DOHH2 (cell line): ENCODE data around the gene PGS1.

ENCODE experiments used
- H3F3A ChIP-seq: fragments of 200-600 bp; sonication (generic), shearing (Covaris generic); 2 replicates; pipeline ENCODE4 v1.6.0; 2016; ENCODE audit warnings: antibody characterized with exemption, mild to moderate bottlenecking; ENCODE audit not compliant: control insufficient read depth, insufficient read depth
- H3K27ac ChIP-seq: fragments of 200-600 bp; sonication (generic); 2 replicates; pipeline ENCODE4 v1.5.1; 2014; ENCODE audit warnings: low read depth, mild to moderate bottlenecking, low read length, moderate library complexity
- H3K27me3 ChIP-seq: fragments of 200-600 bp; sonication (generic); 2 replicates; pipeline ENCODE4 v1.6.1; 2014; ENCODE audit warnings: mild to moderate bottlenecking, low read length, mixed read lengths; ENCODE audit not compliant: control insufficient read depth
- H3K36me3 ChIP-seq: fragments of 200-600 bp; sonication (generic); 2 replicates; pipeline ENCODE4 v1.6.1; 2014; ENCODE audit warnings: mild to moderate bottlenecking, low read length, moderate library complexity, mixed read lengths; ENCODE audit not compliant: control insufficient read depth
- H3K4me1 ChIP-seq: fragments of 200-600 bp; sonication (generic); 2 replicates; pipeline ENCODE4 v1.6.1; 2014; ENCODE audit warnings: mild to moderate bottlenecking, low read length, mixed read lengths; ENCODE audit not compliant: control insufficient read depth
- H3K4me2 ChIP-seq: fragments of 200-600 bp; sonication (generic); 2 replicates; pipeline ENCODE4 v1.6.0; 2014; ENCODE audit warnings: mild to moderate bottlenecking, low read length, moderate library complexity
- H3K4me3 ChIP-seq: fragments of 200-600 bp; sonication (generic); 2 replicates; pipeline ENCODE4 v1.5.1; 2014; ENCODE audit warnings: mild to moderate bottlenecking, low read length, mixed read lengths
- H3K79me2 ChIP-seq: fragments of 200-600 bp; sonication (generic); 2 replicates; pipeline ENCODE4 v1.6.1; 2014; ENCODE audit warnings: mild to moderate bottlenecking, low read length, mixed read lengths; ENCODE audit not compliant: control insufficient read depth
- H3K9me2 ChIP-seq: fragments of 200-600 bp; sonication (generic); replicated peaks from 2 replicates; pipeline ENCODE4 v1.6.1; 2014; ENCODE audit warnings: mild to moderate bottlenecking, low read length, mixed read lengths; ENCODE audit not compliant: control insufficient read depth
- H3K9me3 ChIP-seq: fragments of 200-600 bp; sonication (generic); 2 replicates; pipeline ENCODE4 v1.6.1; 2014; ENCODE audit warnings: antibody characterized with exemption, low read length, mixed read lengths; ENCODE audit not compliant: control insufficient read depth, insufficient read depth
- H4K20me1 ChIP-seq: fragments of 200-600 bp; sonication (generic); 2 replicates; pipeline ENCODE4 v1.6.0; 2014; ENCODE audit warnings: low read depth, mild to moderate bottlenecking, antibody characterized with exemption, low read length, moderate library complexity; ENCODE audit not compliant: control insufficient read depth, insufficient read depth
- EZH2phosphoT487 ChIP-seq: fragments of 200-600 bp; sonication (generic); IDR thresholded peaks from 2 replicates; pipeline ENCODE4 v1.6.1; 2017; ENCODE audit warnings: borderline replicate concordance, mild to moderate bottlenecking, antibody characterized with exemption, low read length, moderate library complexity, mixed read lengths
- TF ChIP-seq, protein P1 (sequence below): fragments of 200-600 bp; sonication (generic); IDR thresholded peaks from one replicate; pipeline ENCODE4 v1.5.1; 2014; ENCODE audit warnings: antibody characterized with exemption, mild to moderate bottlenecking, low read depth, low read length; ENCODE audit not compliant: poor library complexity, severe bottlenecking

Gene PGS1

DNA sequence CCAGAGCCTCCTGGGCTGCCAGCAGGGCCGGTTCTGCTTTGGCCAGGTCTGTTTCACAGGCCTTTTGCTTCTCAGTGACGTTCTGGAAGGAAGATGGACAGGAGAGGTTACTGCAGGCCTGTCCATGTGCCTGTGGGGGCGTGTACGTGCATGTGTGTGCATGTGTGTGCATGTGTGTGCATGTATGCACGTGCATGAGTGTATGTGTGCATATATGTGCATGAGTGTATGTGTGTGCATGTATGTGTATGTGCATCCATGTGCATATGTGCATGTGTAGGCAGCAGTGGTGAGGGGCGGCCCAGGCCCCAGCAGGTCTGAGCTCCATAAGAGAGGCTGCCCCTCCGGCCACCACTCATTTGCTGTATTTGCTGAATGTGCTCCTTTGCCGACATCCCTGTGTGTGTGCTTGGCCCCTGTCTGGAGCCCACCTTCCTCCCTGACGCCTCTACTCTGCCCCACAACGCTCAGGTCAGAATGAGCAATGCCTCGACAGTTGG is 81.8 kb downstream of the PGS1 start:
- Histone ChIP-seq H3K79me2 (no peaks in the 10 kb centered on the region), H3F3A (no peaks in the 10 kb centered on the region), H3K4me2 (no peak overlapping the region), H3K27ac (no peak overlapping the region), H3K36me3 (no peaks in the 10 kb centered on the region), H3K4me3 (no peak overlapping the region), H3K9me3 (no peaks in the 10 kb centered on the region), H4K20me1 (no peaks in the 10 kb centered on the region), H3K9me2 (no peaks in the 10 kb centered on the region), H3K27me3 (no peaks in the 10 kb centered on the region), H3K4me1 (no peaks in the 10 kb centered on the region)
- TF ChIP-seq, protein P1, sequence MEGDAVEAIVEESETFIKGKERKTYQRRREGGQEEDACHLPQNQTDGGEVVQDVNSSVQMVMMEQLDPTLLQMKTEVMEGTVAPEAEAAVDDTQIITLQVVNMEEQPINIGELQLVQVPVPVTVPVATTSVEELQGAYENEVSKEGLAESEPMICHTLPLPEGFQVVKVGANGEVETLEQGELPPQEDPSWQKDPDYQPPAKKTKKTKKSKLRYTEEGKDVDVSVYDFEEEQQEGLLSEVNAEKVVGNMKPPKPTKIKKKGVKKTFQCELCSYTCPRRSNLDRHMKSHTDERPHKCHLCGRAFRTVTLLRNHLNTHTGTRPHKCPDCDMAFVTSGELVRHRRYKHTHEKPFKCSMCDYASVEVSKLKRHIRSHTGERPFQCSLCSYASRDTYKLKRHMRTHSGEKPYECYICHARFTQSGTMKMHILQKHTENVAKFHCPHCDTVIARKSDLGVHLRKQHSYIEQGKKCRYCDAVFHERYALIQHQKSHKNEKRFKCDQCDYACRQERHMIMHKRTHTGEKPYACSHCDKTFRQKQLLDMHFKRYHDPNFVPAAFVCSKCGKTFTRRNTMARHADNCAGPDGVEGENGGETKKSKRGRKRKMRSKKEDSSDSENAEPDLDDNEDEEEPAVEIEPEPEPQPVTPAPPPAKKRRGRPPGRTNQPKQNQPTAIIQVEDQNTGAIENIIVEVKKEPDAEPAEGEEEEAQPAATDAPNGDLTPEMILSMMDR = no peak
- no peak for TF ChIP-seq EZH2phosphoT487

DNA sequence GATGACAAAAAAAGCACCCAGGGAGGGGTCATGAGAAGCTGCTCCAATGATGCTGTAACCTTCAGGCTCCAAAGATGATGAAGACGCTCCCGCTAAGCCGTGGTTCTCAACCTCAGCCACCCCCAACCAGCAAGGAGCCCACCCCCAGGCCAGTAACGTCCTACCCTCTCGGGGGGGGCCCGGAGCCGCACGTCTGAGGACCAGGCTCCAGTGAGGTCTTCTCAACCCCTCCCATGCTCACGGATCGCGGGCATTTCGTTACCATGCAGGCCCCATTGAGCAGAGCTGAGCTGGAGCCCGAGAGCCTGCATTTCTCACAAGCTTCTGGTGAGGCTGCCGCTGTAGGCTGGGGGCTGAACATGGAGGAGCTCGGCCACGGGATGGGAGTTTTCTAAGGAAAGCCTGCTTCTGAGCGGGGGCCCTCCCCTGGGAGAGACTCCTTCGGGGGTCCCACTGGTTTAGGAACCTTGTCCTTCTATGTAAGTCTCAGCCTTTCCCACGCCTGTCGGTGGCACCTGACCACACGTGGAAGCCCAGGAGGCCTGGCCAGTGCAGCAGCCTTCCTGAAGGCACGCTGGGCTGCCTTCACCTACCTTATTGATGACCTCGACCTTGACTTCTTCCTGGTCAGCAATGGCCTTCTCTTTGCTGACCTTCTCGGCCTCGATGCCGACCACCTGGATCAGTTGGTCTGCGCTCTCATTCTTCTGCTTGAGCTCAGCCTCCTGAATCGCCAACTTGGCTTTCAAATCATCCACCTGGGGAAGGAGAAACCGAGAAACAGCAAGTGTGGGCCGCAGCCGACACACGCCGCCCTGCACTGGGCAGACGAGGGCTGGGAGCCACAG is 82.7 kb downstream of the PGS1 start:
- no peaks in the 10 kb centered on the region for H3K9me3 ChIP-seq
- no peaks in the 10 kb centered on the region for H3K4me1 ChIP-seq
- no peak for TF ChIP-seq EZH2phosphoT487
- TF ChIP-seq, protein P1 = no peak
- no peak overlapping the region for H3K4me3 ChIP-seq
- no peaks in the 10 kb centered on the region for H3K36me3 ChIP-seq
- H3K27ac ChIP-seq = no peak overlapping the region
- H3K27me3 ChIP-seq = no peaks in the 10 kb centered on the region
- no peaks in the 10 kb centered on the region for H3K79me2 ChIP-seq
- no peaks in the 10 kb centered on the region for H3K9me2 ChIP-seq
- H3K4me2 ChIP-seq = no peak overlapping the region
- H4K20me1 ChIP-seq = no peaks in the 10 kb centered on the region
- no peaks in the 10 kb centered on the region for H3F3A ChIP-seq

DNA sequence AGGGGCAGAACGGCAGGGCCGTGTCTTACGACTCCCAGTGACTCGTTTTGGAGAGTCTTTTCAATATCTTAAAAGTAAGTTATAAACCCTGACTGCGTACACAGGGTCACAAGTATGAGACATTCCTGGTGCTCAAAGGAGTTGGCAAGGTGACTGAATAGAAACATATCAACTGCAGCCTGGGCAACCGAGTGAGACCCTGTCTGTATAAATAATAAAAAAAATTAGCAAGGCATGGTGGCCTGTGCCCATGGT is 83.3 kb downstream of the PGS1 start:
- no peaks in the 10 kb centered on the region for H3K36me3 ChIP-seq
- no peaks in the 10 kb centered on the region for H4K20me1 ChIP-seq
- no peaks in the 10 kb centered on the region for H3K79me2 ChIP-seq
- H3K27me3 ChIP-seq = no peaks in the 10 kb centered on the region
- H3K27ac ChIP-seq = no peak overlapping the region
- H3K9me2 ChIP-seq = no peaks in the 10 kb centered on the region
- no peaks in the 10 kb centered on the region for H3F3A ChIP-seq
- no peak overlapping the region for H3K4me3 ChIP-seq
- H3K9me3 ChIP-seq = no peaks in the 10 kb centered on the region
- H3K4me2 ChIP-seq = no peak overlapping the region
- TF ChIP-seq EZH2phosphoT487 = no peak
- TF ChIP-seq, protein P1 = no peak
- no peaks in the 10 kb centered on the region for H3K4me1 ChIP-seq
